ENCODE measurements around the gene CCBE1.

CCBE1 gene

GRCh38 chr18:59619816-59620215, 77.4 kb downstream of the CCBE1 start:
- no peak for DNase-seq (ENCODE audit: low read depth)

- DNase-seq (ENCODE audit: low read depth), result no peak
These were observed 79.7 kb downstream of the CCBE1 start for GRCh38 chr18:59617468-59617932.

- DNase-seq (ENCODE audit: low read depth), result no peak
These were observed 80.7 kb downstream of the CCBE1 start for GRCh38 chr18:59616501-59616900.

- DNase-seq (ENCODE audit: low read depth), result no peak
These were observed 83.3 kb downstream of the CCBE1 start for GRCh38 chr18:59613903-59614302.

- no peak for DNase-seq (ENCODE audit: low read depth)
These were observed 84.8 kb downstream of the CCBE1 start for GRCh38 chr18:59612381-59612780.

GRCh38 chr18:59610546-59611140, 86.6 kb downstream of the CCBE1 start:
- no peak for DNase-seq (ENCODE audit: low read depth)

- no peak for DNase-seq (ENCODE audit: low read depth)
These were observed 87.6 kb downstream of the CCBE1 start for GRCh38 chr18:59609654-59610053.

- no peak for DNase-seq (ENCODE audit: low read depth)
These were observed 89.8 kb downstream of the CCBE1 start for GRCh38 chr18:59607471-59607870.

- no peak for DNase-seq (ENCODE audit: low read depth)
These were observed 90.2 kb downstream of the CCBE1 start for GRCh38 chr18:59607078-59607379.

GRCh38 chr18:59606193-59607077, 90.8 kb downstream of the CCBE1 start:
- DNase-seq (ENCODE audit: low read depth), result no peak

GRCh38 chr18:59605633-59606192, 91.5 kb downstream of the CCBE1 start:
- DNase-seq (ENCODE audit: low read depth), result no peak

- no peak for DNase-seq (ENCODE audit: low read depth)
These were observed 92.3 kb downstream of the CCBE1 start for GRCh38 chr18:59604877-59605276.

- DNase-seq (ENCODE audit: low read depth), result no peak
These were observed 100.2 kb downstream of the CCBE1 start for GRCh38 chr18:59597049-59597448.

- DNase-seq (ENCODE audit: low read depth), result no peak
These were observed 103.9 kb downstream of the CCBE1 start for GRCh38 chr18:59593291-59593717.

- no peak for DNase-seq (ENCODE audit: low read depth)
These were observed 104.6 kb downstream of the CCBE1 start for GRCh38 chr18:59592624-59593023.

- DNase-seq (ENCODE audit: low read depth), result no peak
These were observed 114.8 kb downstream of the CCBE1 start for GRCh38 chr18:59582395-59582794.

GRCh38 chr18:59579509-59579908, 117.7 kb downstream of the CCBE1 start:
- no peak for DNase-seq (ENCODE audit: low read depth)

GRCh38 chr18:59577386-59577655, 119.9 kb downstream of the CCBE1 start:
- DNase-seq (ENCODE audit: low read depth), result no peak

GRCh38 chr18:59576541-59577385, 120.5 kb downstream of the CCBE1 start:
- no peak for DNase-seq (ENCODE audit: low read depth)

- no peak for DNase-seq (ENCODE audit: low read depth)
These were observed 121.2 kb downstream of the CCBE1 start for GRCh38 chr18:59575995-59576394.

GRCh38 chr18:59573962-59574361, 123.3 kb downstream of the CCBE1 start:
- DNase-seq (ENCODE audit: low read depth), result no peak

GRCh38 chr18:59571902-59572301, 125.3 kb downstream of the CCBE1 start:
- no peak for DNase-seq (ENCODE audit: low read depth)

- no peak for DNase-seq (ENCODE audit: low read depth)
These were observed 126.4 kb downstream of the CCBE1 start for GRCh38 chr18:59570796-59571195.

Data from stimulated activated CD8-positive, alpha-beta memory T cell treated with anti-CD3 and anti-CD28 coated beads, Interleukin-12 subunit alpha, Interleukin-12 subunit beta, amount 100 ng/mL, for 4 hours (primary cell).